ENCODE measurements around the gene DYNC1I1.

- TF ChIP-seq CTCF (IDR thresholded peaks at IDR 0.05; ENCODE audit: low read depth, low read length, missing input control) (no peak), TAF1 (conservative IDR thresholded peaks at IDR 0.05) (no peak), REST (IDR thresholded peaks at IDR 0.05) (no peak), EGR1 (IDR thresholded peaks at IDR 0.05; ENCODE audit: low read depth in 2 of 2) (no peak), GABPA (IDR thresholded peaks at IDR 0.05 in 1 of 2, conservative IDR thresholded peaks at IDR 0.05 in 1 of 2) (no peak), RXRA (IDR thresholded peaks at IDR 0.05) (no peak)
Observed at GRCh38 chr7:95971716-95972115, 199.4 kb downstream of the DYNC1I1 start.
